ENCODE measurements around the gene ASB11.

- TF ChIP-seq, protein P1, sequence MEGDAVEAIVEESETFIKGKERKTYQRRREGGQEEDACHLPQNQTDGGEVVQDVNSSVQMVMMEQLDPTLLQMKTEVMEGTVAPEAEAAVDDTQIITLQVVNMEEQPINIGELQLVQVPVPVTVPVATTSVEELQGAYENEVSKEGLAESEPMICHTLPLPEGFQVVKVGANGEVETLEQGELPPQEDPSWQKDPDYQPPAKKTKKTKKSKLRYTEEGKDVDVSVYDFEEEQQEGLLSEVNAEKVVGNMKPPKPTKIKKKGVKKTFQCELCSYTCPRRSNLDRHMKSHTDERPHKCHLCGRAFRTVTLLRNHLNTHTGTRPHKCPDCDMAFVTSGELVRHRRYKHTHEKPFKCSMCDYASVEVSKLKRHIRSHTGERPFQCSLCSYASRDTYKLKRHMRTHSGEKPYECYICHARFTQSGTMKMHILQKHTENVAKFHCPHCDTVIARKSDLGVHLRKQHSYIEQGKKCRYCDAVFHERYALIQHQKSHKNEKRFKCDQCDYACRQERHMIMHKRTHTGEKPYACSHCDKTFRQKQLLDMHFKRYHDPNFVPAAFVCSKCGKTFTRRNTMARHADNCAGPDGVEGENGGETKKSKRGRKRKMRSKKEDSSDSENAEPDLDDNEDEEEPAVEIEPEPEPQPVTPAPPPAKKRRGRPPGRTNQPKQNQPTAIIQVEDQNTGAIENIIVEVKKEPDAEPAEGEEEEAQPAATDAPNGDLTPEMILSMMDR (IDR thresholded peaks at IDR 0.05) = no peak
- TF ChIP-seq POLR2AphosphoS5 (IDR thresholded peaks at IDR 0.05; ENCODE audit: insufficient read depth in 1 of 2, low read depth in 1 of 2) = no peak
Observed at GRCh38 chrX:15240414-15240813, 75.0 kb downstream of the ASB11 start.

Measured in vagina (tissue), 2 donors.